ENCODE data around the gene RB1.

- TF ChIP-seq CTCF (conservative IDR thresholded peaks at IDR 0.05; ENCODE audit: low read depth, low read length) (no peak), EZH2 (IDR thresholded peaks at IDR 0.05; ENCODE audit: borderline replicate concordance, low read depth, low read length, poor library complexity, severe bottlenecking) (no peak)
Measured at GRCh38 chr13:48434200-48434599, 130.6 kb downstream of the RB1 start.

Measured in A673 (cell line).